WTC11 (cell line): ENCODE measurements around the gene LAD1.

Source experiments
- ATF6 ChIP-seq: sonication (generic); formaldehyde crosslinking; IDR thresholded peaks from 2 replicates; pipeline ENCODE4 v1.8.1; 2023; ENCODE audit warnings: mild to moderate bottlenecking, missing genetic modification reagents
- CREB1 ChIP-seq: sonication (generic); formaldehyde crosslinking; IDR thresholded peaks from 2 replicates; pipeline ENCODE4 v1.8.0; 2023; ENCODE audit warnings: mild to moderate bottlenecking, missing genetic modification reagents
- CTCF ChIP-seq: fragments of 200-600 bp; IDR thresholded peaks from 2 replicates; pipeline ENCODE4 v1.8.0; 2022; ENCODE audit warnings: antibody characterized with exemption
- ETV6 ChIP-seq: sonication (generic); formaldehyde crosslinking; IDR thresholded peaks from 2 replicates; pipeline ENCODE4 v1.8.1; 2022; ENCODE audit warnings: mild to moderate bottlenecking, missing genetic modification reagents
- FOXJ3 ChIP-seq: sonication (generic); formaldehyde crosslinking; IDR thresholded peaks from 2 replicates; pipeline ENCODE4 v1.9.0; 2021; ENCODE audit warnings: missing genetic modification reagents, mild to moderate bottlenecking, borderline replicate concordance
- FOXK1 ChIP-seq: sonication (generic); formaldehyde crosslinking; IDR thresholded peaks from 2 replicates; pipeline ENCODE4 v1.8.0; 2022; ENCODE audit warnings: mild to moderate bottlenecking, moderate library complexity, missing genetic modification reagents
- NFATC4 ChIP-seq: fragments of 250-450 bp; sonication (Bioruptor Pico); IDR thresholded peaks from 2 replicates; pipeline ENCODE4 v1.9.0; 2021; ENCODE audit warnings: mild to moderate bottlenecking
- PREB ChIP-seq: sonication (generic); formaldehyde crosslinking; IDR thresholded peaks from 2 replicates; pipeline ENCODE4 v1.8.1; 2022; ENCODE audit warnings: mild to moderate bottlenecking, missing genetic modification reagents, moderate library complexity, borderline replicate concordance
- PRRX2 ChIP-seq: fragments of 250-450 bp; sonication (Bioruptor Pico); IDR thresholded peaks from 2 replicates; pipeline ENCODE4 v1.8.0; 2021; ENCODE audit warnings: mild to moderate bottlenecking
- TEAD4 ChIP-seq: sonication (generic); formaldehyde crosslinking; IDR thresholded peaks from 2 replicates; pipeline ENCODE4 v1.8.0; 2022; ENCODE audit warnings: mild to moderate bottlenecking, missing genetic modification reagents
- TP53 ChIP-seq: sonication (generic); formaldehyde crosslinking; IDR thresholded peaks from 2 replicates; pipeline ENCODE4 v1.8.1; 2023; ENCODE audit warnings: mild to moderate bottlenecking, missing genetic modification reagents
- ZNF138 ChIP-seq: sonication (generic); formaldehyde crosslinking; conservative IDR thresholded peaks from 2 replicates; pipeline ENCODE4 v1.8.1; 2022; ENCODE audit warnings: mild to moderate bottlenecking, moderate library complexity, missing genetic modification reagents
- ZNF512 ChIP-seq: sonication (generic); formaldehyde crosslinking; IDR thresholded peaks from 2 replicates; pipeline ENCODE4 v1.8.1; 2022; ENCODE audit warnings: missing genetic modification reagents, borderline replicate concordance
- ZNF532 ChIP-seq: fragments of 250-450 bp; sonication (Bioruptor Pico); IDR thresholded peaks from 2 replicates; pipeline ENCODE4 v1.9.0; 2021; ENCODE audit warnings: mild to moderate bottlenecking, borderline replicate concordance

- no peak for TF ChIP-seq ZNF532 (CRISPR knock-in tag)
- TF ChIP-seq TEAD4 (CRISPR knock-in tag) = no peak
- no peak for TF ChIP-seq ZNF512 (CRISPR knock-in tag)
- TF ChIP-seq CTCF = no peak
- TF ChIP-seq ATF6 = no peak
- TF ChIP-seq PRRX2 (CRISPR knock-in tag) = no peak
- TF ChIP-seq FOXJ3 (CRISPR knock-in tag) = no peak
- no peak for TF ChIP-seq TP53 (CRISPR knock-in tag)
- no peak for TF ChIP-seq NFATC4 (CRISPR knock-in tag)
- TF ChIP-seq FOXK1 (CRISPR knock-in tag) = no peak
- TF ChIP-seq ETV6 (CRISPR knock-in tag) = no peak
- no peak for TF ChIP-seq ZNF138 (CRISPR knock-in tag)
- TF ChIP-seq CREB1 (CRISPR knock-in tag) = no peak
- TF ChIP-seq PREB (CRISPR knock-in tag) = no peak
These were observed 63.8 kb downstream of the LAD1 start for GRCh38 chr1:201335174-201335870.
